Putamen (tissue), 1 donor: ENCODE measurements around the gene CPSF2.
A peak's percentile ranks its signal among the peaks of the same experiment; 100 is the strongest.

Experiments used
- DNase-seq: peaks from one replicate; pipeline ENCODE4 v3.0.0-alpha.2; 2016; ENCODE audit warnings: low spot score

The CPSF2 gene

GRCh38 chr14:92121670-92122350 is at the start of gene CPSF2, which contains the start of gene NDUFB1:
Gene CPSF2, plus strand, starts transcription at chr14:92121969. Its CDS starts 9,016 bp downstream, at chr14:92130985.
Gene NDUFB1, minus strand, starts transcription at chr14:92121706. Its CDS starts 4,069 bp downstream, at chr14:92117637.
- DNase-seq, result peak; percentile 83

GRCh38 chr14:92074555-92074954 is 47.2 kb upstream of the CPSF2 start:
- DNase-seq, result no peak

- DNase-seq, result no peak
Measured at GRCh38 chr14:92088494-92088893, 33.3 kb upstream of the CPSF2 start.

GRCh38 chr14:92093320-92093719 is 28.4 kb upstream of the CPSF2 start:
- no peak for DNase-seq

GRCh38 chr14:92099802-92100201 is 22.0 kb upstream of the CPSF2 start:
- no peak for DNase-seq

- no peak for DNase-seq
Measured at GRCh38 chr14:92103363-92103989, 18.3 kb upstream of the CPSF2 start.

GRCh38 chr14:92105073-92105892 is 16.5 kb upstream of the CPSF2 start:
- DNase-seq, result no peak

- no peak for DNase-seq
Measured at GRCh38 chr14:92105893-92106142, 16.0 kb upstream of the CPSF2 start.

- peak; percentile 98 for DNase-seq
Measured at GRCh38 chr14:92106143-92106926, 15.4 kb upstream of the CPSF2 start, which contains the start of gene ATXN3. Gene ATXN3, minus strand, starts transcription at chr14:92106582. Its CDS starts 30 bp downstream, at chr14:92106552.

GRCh38 chr14:92108345-92109254 is 13.2 kb upstream of the CPSF2 start:
- no peak for DNase-seq

- no peak for DNase-seq
Measured at GRCh38 chr14:92109490-92109889, 12.3 kb upstream of the CPSF2 start.

- DNase-seq, result peak; percentile 35
Measured at GRCh38 chr14:92121207-92121669, 531 bp upstream of the CPSF2 start.

GRCh38 chr14:92122351-92122677 is 545 bp downstream of the CPSF2 start:
- DNase-seq, result no peak

GRCh38 chr14:92122761-92123160 is 992 bp downstream of the CPSF2 start:
- no peak for DNase-seq

- DNase-seq, result no peak
Measured at GRCh38 chr14:92134456-92134855, 12.7 kb downstream of the CPSF2 start.

GRCh38 chr14:92135269-92135668 is 13.5 kb downstream of the CPSF2 start:
- DNase-seq, result no peak

GRCh38 chr14:92143309-92143708 is 21.5 kb downstream of the CPSF2 start:
- no peak for DNase-seq

GRCh38 chr14:92143962-92144361 is 22.2 kb downstream of the CPSF2 start:
- DNase-seq, result no peak

GRCh38 chr14:92144708-92145107 is 22.9 kb downstream of the CPSF2 start:
- no peak for DNase-seq

GRCh38 chr14:92153581-92153980 is 31.8 kb downstream of the CPSF2 start:
- DNase-seq, result no peak

GRCh38 chr14:92154283-92154942 is 32.6 kb downstream of the CPSF2 start:
- peak; percentile 10 for DNase-seq
